OCI-LY1 (cell line): ENCODE results near the gene SLC17A9.

Source experiments
- CTCF ChIP-seq: fragments of 200-600 bp; sonication (generic), shearing (Covaris generic); IDR thresholded peaks from 2 replicates; pipeline ENCODE4 v1.5.1; 2017; ENCODE audit warnings: mild to moderate bottlenecking, antibody characterized with exemption, low read length, moderate library complexity, mixed read lengths
- EZH2 ChIP-seq: fragments of 200-600 bp; sonication (generic), shearing (Covaris generic); IDR thresholded peaks from 2 replicates; pipeline ENCODE4 v1.8.0; 2017; ENCODE audit warnings: borderline replicate concordance, mixed run types, mild to moderate bottlenecking, antibody characterized with exemption, low read length, moderate library complexity, mixed read lengths

DNA sequence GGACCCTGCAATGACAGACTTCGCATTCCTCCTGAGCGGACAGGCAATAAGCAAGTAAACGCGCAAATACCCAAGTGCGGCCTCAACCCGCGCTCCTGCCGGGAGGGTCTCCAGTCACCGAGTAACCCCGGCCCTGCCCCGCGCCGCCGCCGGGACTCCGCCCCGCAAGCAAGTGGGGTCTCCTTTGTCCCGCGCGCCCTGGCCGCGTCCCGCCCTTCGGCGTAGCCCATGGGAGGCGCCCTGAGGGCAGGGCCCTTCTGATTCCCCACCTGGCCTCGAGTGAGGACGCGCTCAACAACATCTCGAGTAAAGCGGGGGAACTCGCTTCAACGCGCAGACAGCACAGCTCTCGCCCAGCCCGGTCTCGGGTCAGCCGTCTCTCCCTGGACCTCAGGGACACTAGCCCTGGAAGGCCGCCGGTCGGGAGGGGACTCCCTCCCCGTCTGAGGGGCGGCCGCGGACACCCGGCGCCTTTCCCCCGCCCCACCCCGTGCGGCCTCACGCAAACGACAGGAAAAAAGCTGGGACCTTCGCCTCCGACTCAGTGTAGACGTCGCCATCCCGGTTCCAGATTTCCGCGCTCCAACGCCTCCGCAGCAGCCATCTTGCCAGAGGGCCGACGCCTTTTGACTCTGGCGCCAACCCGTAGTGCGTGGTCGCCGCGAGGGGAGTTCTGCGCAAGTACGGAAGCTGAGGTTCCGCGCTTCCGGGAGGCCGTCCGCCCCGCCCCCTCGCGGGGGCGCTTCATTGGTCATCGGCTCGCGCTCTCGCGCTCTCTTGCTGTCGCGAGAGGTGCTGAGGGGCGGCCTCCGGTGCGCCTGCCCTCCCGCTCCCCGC lies 15.0 kb upstream of the SLC17A9 start:
- TF ChIP-seq CTCF (no peak), EZH2 (no peak)
